ENCODE data around the gene NAT10.

NAT10 gene

GRCh38 chr11:34191578-34191977, 86.1 kb downstream of the NAT10 start:
- H2AFZ ChIP-seq = no peak overlapping the region
- no peak overlapping the region for H3K4me3 ChIP-seq (ENCODE audit: low read depth, low read length)
- H3K4me2 ChIP-seq (ENCODE audit: low read length) = no peak overlapping the region
- no peaks in the 10 kb centered on the region for H3K79me2 ChIP-seq
- H3K27me3 ChIP-seq (ENCODE audit: control insufficient read depth, insufficient read depth, low read length) = no peaks in the 10 kb centered on the region
- no peak overlapping the region for H3K27ac ChIP-seq
- TF ChIP-seq CTCF (IDR thresholded peaks at IDR 0.05) = no peak
- no peaks in the 10 kb centered on the region for H3K36me3 ChIP-seq (ENCODE audit: control insufficient read depth, insufficient read depth, low read length)
- H3K9ac ChIP-seq = no peak overlapping the region
- H3K4me1 ChIP-seq = no peaks in the 10 kb centered on the region
- no peaks in the 10 kb centered on the region for H3K9me3 ChIP-seq (ENCODE audit: control insufficient read depth, low read length)

DNA sequence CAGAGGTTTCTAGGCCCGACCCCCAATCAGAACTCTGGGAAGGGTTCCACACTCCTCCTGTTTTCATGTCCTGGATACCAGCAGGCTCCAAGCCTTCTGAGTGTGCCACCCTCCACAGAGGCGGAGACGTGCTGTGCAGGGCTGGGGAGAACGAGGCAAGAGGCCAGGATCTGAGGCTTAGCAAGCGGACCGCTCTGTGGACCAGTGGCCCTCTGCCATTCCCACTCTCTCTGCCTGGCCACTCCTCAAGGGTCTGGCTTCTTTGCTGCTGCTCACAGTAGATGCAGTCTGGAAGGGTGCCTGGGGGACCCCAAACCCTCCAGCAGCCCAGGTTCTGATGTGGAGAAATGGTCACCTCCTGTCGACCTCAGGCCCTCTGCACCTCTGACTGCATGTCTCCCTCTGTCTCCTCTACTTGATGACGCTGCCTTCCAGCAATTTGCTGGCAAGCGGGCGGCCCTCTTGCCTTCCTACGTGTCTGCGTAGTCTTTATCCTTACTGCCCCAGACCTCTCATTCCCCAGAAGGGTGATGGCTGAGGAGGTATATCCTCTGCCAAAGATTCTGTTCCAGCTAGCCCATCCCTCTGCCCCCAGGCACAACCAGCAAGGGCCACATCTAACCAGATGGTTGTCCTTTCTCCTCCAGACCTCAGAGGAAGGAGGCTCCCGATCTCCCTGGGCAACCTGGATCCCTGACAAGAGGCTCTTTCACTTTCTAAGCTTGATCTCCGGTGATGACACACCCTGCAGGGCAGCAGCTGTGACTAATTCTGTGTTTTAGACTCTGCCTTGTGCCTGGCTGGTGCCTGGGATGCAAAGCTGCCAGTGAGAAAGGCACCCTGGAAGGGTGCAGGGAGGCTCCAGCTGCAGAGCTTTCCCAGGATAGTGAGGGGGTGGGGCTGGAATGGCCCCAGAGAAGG, 87.3 kb downstream of the NAT10 start:
- no peak overlapping the region for H3K4me3 ChIP-seq (ENCODE audit: low read depth, low read length)
- no peaks in the 10 kb centered on the region for H3K9me3 ChIP-seq (ENCODE audit: control insufficient read depth, low read length)
- H3K9ac ChIP-seq = no peak overlapping the region
- H3K4me1 ChIP-seq = no peaks in the 10 kb centered on the region
- no peak overlapping the region for H2AFZ ChIP-seq
- no peaks in the 10 kb centered on the region for H3K27me3 ChIP-seq (ENCODE audit: control insufficient read depth, insufficient read depth, low read length)
- no peak for TF ChIP-seq CTCF (IDR thresholded peaks at IDR 0.05)
- no peaks in the 10 kb centered on the region for H3K79me2 ChIP-seq
- H3K27ac ChIP-seq = no peak overlapping the region
- no peaks in the 10 kb centered on the region for H3K36me3 ChIP-seq (ENCODE audit: control insufficient read depth, insufficient read depth, low read length)
- H3K4me2 ChIP-seq (ENCODE audit: low read length) = no peak overlapping the region

GRCh38 chr11:34194576-34195335, 89.3 kb downstream of the NAT10 start:
- Histone ChIP-seq H3K27me3 (ENCODE audit: control insufficient read depth, insufficient read depth, low read length) (no peaks in the 10 kb centered on the region), H3K27ac (no peak overlapping the region), H3K9me3 (ENCODE audit: control insufficient read depth, low read length) (no peaks in the 10 kb centered on the region), H3K4me3 (ENCODE audit: low read depth, low read length) (no peak overlapping the region), H2AFZ (no peak overlapping the region), H3K9ac (no peak overlapping the region), H3K4me1 (no peaks in the 10 kb centered on the region), H3K79me2 (no peaks in the 10 kb centered on the region), H3K36me3 (ENCODE audit: control insufficient read depth, insufficient read depth, low read length) (no peaks in the 10 kb centered on the region), H3K4me2 (ENCODE audit: low read length) (no peak overlapping the region)
- TF ChIP-seq CTCF (IDR thresholded peaks at IDR 0.05) = no peak

Measured in parathyroid adenoma (tissue), 2 donors.